ENCODE data around the gene RIOX2.

The RIOX2 gene

DNA sequence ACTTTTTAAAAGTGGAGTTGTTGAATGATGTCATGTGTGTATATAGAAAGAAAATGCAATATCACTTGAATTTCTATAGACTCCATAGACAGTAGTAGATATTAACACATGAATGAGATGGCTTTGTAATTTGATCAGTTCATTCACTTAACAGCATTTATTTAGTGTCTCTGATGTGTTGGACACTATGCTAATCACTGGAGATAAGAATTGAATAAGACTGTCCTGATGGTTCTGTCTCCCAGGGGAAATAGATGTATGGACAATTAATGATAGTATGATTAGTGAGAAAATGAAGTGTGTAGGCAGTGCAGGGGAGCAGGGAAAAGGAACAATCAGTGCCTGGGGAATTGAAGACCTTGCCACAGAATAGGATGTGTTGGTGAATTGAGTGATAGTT lies 72.9 kb downstream of the RIOX2 start:
- H3K4me3 ChIP-seq (ENCODE audit: low read depth, low read length) = no peak overlapping the region
- no peak for DNase-seq (ENCODE audit: low read depth)
- no peak for TF ChIP-seq CTCF (IDR thresholded peaks at IDR 0.05; ENCODE audit: low read depth, low read length, missing control alignments)
- in situ Hi-C loops (cut with HindIII; ENCODE audit: low sequenced_read_pairs) = no loop called here

DNA sequence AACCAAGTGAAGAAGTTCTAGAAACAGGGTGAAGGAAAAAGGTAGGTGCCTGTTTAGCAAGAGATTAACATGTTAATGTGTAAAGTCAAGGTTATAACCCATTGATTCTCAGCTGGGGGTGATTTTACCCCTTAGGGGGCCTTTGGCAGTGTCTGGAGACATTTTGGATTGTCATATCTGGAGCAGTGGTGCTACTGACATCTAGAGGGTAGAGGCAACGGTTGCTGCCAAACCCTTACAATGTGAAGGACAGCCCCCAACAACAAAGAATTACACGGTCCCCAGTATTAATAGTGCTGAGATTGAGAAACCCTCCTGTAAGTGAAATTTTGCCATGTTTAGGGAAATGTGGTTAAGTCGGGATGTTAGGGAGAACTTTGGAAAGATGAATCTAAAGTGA lies 75.7 kb downstream of the RIOX2 start:
- in situ Hi-C loops (cut with HindIII; ENCODE audit: low sequenced_read_pairs) = no loop called here
- TF ChIP-seq CTCF (IDR thresholded peaks at IDR 0.05; ENCODE audit: low read depth, low read length, missing control alignments) = no peak
- no peak overlapping the region for H3K4me3 ChIP-seq (ENCODE audit: low read depth, low read length)
- no peak for DNase-seq (ENCODE audit: low read depth)

DNA sequence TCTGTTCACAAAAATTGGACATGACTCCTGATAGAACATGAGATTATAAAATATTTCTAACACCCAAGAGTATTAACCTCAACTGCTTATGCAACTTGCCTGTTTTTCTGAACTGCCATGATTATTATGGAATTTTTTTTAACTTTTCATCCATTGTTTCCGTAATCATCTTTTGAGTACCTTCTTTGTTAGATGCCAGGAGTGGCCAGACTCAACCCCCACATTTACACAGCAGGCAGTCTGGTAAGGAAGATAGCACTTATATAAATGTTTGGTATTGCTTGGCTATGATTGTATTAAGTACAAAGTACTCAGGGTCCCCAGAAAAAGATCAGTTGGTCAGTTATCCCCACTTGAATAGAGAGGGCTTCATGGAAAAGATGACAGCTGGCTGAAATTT lies 76.1 kb downstream of the RIOX2 start:
- in situ Hi-C loops (cut with HindIII; ENCODE audit: low sequenced_read_pairs) = no loop called here
- no peak for TF ChIP-seq CTCF (IDR thresholded peaks at IDR 0.05; ENCODE audit: low read depth, low read length, missing control alignments)
- no peak for DNase-seq (ENCODE audit: low read depth)

GRCh38 chr3:97895216-97895615 lies 77.0 kb downstream of the RIOX2 start:
- no peak for TF ChIP-seq CTCF (IDR thresholded peaks at IDR 0.05; ENCODE audit: low read depth, low read length, missing control alignments)
- in situ Hi-C loops (cut with HindIII; ENCODE audit: low sequenced_read_pairs) = no loop called here
- DNase-seq (ENCODE audit: low read depth) = no peak
- no peak overlapping the region for H3K4me3 ChIP-seq (ENCODE audit: low read depth, low read length)

More for the DNA sequence above, 76.1 kb downstream of the RIOX2 start:
- H3K4me3 ChIP-seq (ENCODE audit: low read depth, low read length) = no peak overlapping the region

- no peak for TF ChIP-seq CTCF (IDR thresholded peaks at IDR 0.05; ENCODE audit: low read depth, low read length, missing control alignments)
- in situ Hi-C loops (cut with HindIII; ENCODE audit: low sequenced_read_pairs) = no loop called here
- no peak for DNase-seq (ENCODE audit: low read depth)
- no peak overlapping the region for H3K4me3 ChIP-seq (ENCODE audit: low read depth, low read length)
Observed at GRCh38 chr3:97892852-97893251, 79.4 kb downstream of the RIOX2 start.
